ENCODE results near the gene EVX2.

DNA sequence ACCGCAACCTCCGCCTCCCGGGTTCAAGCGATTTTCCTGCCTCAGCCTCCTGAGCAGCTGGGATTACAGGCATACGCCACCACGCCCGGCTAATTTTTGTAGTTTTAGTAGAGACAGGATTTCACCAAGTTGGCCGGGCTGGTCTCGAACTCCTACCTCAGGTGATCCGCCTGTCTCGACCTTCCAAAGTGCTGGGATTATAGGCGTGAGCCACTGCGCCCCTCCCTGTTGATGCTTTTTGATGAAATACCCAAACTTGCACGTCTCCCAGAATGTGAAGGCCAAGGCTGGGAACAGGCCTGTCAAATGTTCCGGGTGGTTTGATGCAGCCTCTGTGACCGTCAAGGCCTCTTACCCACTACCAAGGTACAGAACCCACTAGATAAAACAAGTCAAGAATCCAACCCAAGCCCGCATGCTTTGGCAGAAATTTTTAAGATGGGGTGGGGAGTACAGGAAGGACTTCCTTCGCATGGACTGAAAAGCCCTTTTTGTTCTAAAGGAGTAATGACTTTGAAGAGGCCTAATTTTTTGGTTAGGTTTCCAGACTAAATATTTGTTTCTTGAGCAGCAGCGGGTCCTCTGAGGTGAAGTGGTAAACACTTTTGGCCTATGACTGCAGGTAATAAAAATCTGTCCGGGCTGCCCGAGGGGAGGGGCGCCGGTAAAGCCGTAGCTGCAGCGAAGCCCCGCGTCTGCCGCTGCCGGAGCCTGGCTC, 3.7 kb upstream of the EVX2 start:
- TF ChIP-seq, protein P1, sequence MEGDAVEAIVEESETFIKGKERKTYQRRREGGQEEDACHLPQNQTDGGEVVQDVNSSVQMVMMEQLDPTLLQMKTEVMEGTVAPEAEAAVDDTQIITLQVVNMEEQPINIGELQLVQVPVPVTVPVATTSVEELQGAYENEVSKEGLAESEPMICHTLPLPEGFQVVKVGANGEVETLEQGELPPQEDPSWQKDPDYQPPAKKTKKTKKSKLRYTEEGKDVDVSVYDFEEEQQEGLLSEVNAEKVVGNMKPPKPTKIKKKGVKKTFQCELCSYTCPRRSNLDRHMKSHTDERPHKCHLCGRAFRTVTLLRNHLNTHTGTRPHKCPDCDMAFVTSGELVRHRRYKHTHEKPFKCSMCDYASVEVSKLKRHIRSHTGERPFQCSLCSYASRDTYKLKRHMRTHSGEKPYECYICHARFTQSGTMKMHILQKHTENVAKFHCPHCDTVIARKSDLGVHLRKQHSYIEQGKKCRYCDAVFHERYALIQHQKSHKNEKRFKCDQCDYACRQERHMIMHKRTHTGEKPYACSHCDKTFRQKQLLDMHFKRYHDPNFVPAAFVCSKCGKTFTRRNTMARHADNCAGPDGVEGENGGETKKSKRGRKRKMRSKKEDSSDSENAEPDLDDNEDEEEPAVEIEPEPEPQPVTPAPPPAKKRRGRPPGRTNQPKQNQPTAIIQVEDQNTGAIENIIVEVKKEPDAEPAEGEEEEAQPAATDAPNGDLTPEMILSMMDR (IDR thresholded peaks at IDR 0.05): no peak
- TF ChIP-seq POLR2A (IDR thresholded peaks at IDR 0.05): no peak
